HuH-7 (cell line): Measurements from ENCODE around the gene TJP3.

ENCODE experiments used
- DNase-seq: peaks from one replicate; pipeline ENCODE4 v3.0.0; 2011; ENCODE audit warnings: low spot score

The TJP3 gene

GRCh38 chr19:3671680-3672574, 36.3 kb upstream of the TJP3 start:
- no peak for DNase-seq

- no peak for DNase-seq
These were observed 35.6 kb upstream of the TJP3 start for GRCh38 chr19:3672575-3672948.

GRCh38 chr19:3672993-3673392, 35.2 kb upstream of the TJP3 start:
- no peak for DNase-seq

- DNase-seq, result no peak
These were observed 34.4 kb upstream of the TJP3 start for GRCh38 chr19:3673506-3674439.

GRCh38 chr19:3674784-3675543, 33.2 kb upstream of the TJP3 start:
- no peak for DNase-seq

GRCh38 chr19:3678188-3678587, 30.0 kb upstream of the TJP3 start:
- DNase-seq, result no peak

GRCh38 chr19:3679138-3679537, 29.0 kb upstream of the TJP3 start:
- no peak for DNase-seq

GRCh38 chr19:3679581-3679980, 28.6 kb upstream of the TJP3 start:
- no peak for DNase-seq

GRCh38 chr19:3680939-3681338, 27.2 kb upstream of the TJP3 start:
- no peak for DNase-seq

- no peak for DNase-seq
These were observed 25.9 kb upstream of the TJP3 start for GRCh38 chr19:3682286-3682685.

- no peak for DNase-seq
These were observed 25.3 kb upstream of the TJP3 start for GRCh38 chr19:3682741-3683404.

GRCh38 chr19:3683405-3684053, 24.7 kb upstream of the TJP3 start:
- no peak for DNase-seq

- DNase-seq, result no peak
These were observed 23.9 kb upstream of the TJP3 start for GRCh38 chr19:3684054-3684816.

GRCh38 chr19:3684817-3685410, 23.3 kb upstream of the TJP3 start:
- DNase-seq, result no peak

- no peak for DNase-seq
These were observed 20.8 kb upstream of the TJP3 start for GRCh38 chr19:3687393-3687773.

GRCh38 chr19:3687774-3688706, 20.1 kb upstream of the TJP3 start:
- no peak for DNase-seq

GRCh38 chr19:3690551-3691371, 17.4 kb upstream of the TJP3 start:
- DNase-seq, result no peak

GRCh38 chr19:3691372-3691716, 16.8 kb upstream of the TJP3 start:
- no peak for DNase-seq
